ENCODE data around the gene PCDHB6.
A peak's percentile ranks its signal among the peaks of the same experiment; 100 is the strongest.
"Not testable (repeated sequence)": the region's sequence is repeated elsewhere in the genome, so short reads cannot be mapped to it uniquely, and the experiment has no call there.

Gene PCDHB6

DNA sequence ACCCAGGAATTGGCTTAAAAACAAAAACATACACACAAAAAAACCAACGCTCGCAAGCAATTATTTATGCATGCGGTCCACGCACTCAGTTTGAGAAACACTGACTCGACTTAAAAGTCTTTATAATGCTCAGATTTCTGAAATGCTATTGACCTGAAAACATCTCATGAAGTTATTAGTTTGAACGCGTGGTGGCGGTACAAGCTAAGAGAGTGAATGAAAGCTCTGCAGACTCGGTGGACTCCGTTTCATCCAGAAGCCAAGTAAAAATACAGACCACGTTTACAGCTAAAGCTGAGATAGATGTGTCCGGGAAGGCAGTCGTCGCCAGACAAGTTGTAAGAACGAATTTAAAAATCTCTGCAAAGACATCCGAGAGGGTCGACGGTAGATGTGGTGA is at the start of gene PCDHB6:
Gene PCDHB6 (plus strand): TSS at position 246 of the 400 bp plus-strand sequence. CDS start 201 bp downstream, outside the sequence.
- TF ChIP-seq, protein P1, sequence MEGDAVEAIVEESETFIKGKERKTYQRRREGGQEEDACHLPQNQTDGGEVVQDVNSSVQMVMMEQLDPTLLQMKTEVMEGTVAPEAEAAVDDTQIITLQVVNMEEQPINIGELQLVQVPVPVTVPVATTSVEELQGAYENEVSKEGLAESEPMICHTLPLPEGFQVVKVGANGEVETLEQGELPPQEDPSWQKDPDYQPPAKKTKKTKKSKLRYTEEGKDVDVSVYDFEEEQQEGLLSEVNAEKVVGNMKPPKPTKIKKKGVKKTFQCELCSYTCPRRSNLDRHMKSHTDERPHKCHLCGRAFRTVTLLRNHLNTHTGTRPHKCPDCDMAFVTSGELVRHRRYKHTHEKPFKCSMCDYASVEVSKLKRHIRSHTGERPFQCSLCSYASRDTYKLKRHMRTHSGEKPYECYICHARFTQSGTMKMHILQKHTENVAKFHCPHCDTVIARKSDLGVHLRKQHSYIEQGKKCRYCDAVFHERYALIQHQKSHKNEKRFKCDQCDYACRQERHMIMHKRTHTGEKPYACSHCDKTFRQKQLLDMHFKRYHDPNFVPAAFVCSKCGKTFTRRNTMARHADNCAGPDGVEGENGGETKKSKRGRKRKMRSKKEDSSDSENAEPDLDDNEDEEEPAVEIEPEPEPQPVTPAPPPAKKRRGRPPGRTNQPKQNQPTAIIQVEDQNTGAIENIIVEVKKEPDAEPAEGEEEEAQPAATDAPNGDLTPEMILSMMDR (IDR thresholded peaks at IDR 0.05; ENCODE audit: low read depth, low read length, missing control alignments) = no peak
- H3K4me3 ChIP-seq (ENCODE audit: low read depth, low read length) = no peak within 1 kb of the TSS
- no peak for DNase-seq (ENCODE audit: low read depth)

DNA sequence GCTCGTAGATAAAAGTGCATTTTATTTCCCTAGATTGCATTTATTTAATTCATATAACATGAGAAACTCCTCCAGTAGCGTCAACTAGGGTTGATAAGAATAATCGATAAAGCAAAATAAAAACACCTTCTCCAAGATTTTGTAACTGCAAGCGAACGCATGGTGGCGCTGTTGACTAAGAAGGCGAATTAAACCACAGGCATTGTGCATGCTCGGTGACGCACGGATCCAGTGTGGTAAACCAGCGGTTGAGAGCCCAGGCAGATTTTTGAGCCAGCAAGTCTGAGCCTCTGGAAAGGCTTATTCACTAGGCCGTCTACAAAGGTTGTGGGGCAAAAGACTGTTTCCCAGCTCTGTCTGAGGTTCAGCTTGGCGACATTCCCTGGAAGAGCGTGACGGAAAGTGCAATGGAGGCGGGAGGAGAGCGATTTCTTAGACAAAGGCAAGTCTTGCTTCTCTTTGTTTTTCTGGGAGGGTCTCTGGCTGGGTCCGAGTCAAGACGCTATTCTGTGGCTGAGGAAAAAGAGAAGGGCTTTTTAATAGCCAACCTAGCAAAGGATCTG is 49.5 kb upstream of the PCDHB6 start, which contains the start of gene PCDHB3:
Gene PCDHB3 (plus strand): TSS at position 231 of the 563 bp plus-strand sequence. CDS start 177 bp downstream, at position 408.
- DNase-seq (ENCODE audit: low read depth) = no peak

DNA sequence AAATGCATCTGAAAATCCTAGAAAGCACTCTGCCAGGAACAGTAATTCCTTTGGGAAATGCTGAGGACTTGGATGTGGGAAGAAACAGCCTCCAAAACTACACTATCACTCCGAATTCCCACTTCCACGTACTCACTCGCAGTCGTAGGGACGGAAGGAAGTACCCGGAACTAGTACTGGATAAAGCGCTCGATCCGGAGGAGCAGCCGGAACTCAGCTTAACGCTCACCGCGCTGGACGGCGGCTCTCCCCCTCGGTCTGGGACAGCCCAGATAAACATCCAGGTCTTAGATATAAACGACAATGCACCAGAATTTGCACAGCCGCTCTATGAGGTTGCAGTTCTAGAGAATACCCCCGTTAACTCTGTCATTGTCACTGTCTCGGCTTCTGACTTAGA is 48.8 kb upstream of the PCDHB6 start:
- no peak overlapping the region for H3K4me3 ChIP-seq (ENCODE audit: low read depth, low read length)
- DNase-seq (ENCODE audit: low read depth) = no peak
- TF ChIP-seq, protein P1 (IDR thresholded peaks at IDR 0.05; ENCODE audit: low read depth, low read length, missing control alignments) = no peak

More for the DNA sequence above, 49.5 kb upstream of the PCDHB6 start, which contains the start of gene PCDHB3:
- H3K4me3 ChIP-seq (ENCODE audit: low read depth, low read length) = no peak within 1 kb of the TSS
- TF ChIP-seq, protein P1 (IDR thresholded peaks at IDR 0.05; ENCODE audit: low read depth, low read length, missing control alignments) = peak; percentile 32

DNA sequence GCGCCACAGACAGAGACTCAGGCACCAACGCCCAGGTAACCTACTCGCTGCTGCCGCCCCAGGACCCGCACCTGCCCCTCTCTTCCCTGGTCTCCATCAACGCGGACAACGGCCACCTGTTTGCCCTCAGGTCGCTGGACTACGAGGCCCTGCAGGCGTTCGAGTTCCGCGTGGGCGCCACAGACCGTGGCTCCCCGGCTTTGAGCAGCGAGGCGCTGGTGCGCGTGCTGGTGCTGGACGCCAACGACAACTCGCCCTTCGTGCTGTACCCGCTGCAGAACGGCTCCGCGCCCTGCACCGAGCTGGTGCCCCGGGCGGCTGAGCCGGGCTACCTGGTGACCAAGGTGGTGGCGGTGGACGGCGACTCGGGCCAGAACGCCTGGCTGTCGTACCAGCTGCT is 47.8 kb upstream of the PCDHB6 start:
- not testable (repeated sequence) for DNase-seq (ENCODE audit: low read depth); H3K4me3 ChIP-seq (ENCODE audit: low read depth, low read length)

DNA sequence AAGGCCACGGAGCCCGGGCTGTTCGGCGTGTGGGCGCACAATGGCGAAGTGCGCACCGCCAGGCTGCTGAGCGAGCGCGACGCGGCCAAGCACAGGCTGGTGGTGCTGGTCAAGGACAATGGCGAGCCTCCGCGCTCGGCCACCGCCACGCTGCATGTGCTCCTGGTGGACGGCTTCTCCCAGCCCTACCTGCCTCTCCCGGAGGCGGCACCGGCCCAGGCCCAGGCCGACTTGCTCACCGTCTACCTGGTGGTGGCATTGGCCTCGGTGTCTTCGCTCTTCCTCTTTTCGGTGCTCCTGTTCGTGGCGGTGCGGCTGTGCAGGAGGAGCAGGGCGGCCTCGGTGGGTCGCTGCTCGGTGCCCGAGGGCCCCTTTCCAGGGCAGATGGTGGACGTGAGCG is 47.4 kb upstream of the PCDHB6 start:
- H3K4me3 ChIP-seq (ENCODE audit: low read depth, low read length) = not testable (repeated sequence)

DNA sequence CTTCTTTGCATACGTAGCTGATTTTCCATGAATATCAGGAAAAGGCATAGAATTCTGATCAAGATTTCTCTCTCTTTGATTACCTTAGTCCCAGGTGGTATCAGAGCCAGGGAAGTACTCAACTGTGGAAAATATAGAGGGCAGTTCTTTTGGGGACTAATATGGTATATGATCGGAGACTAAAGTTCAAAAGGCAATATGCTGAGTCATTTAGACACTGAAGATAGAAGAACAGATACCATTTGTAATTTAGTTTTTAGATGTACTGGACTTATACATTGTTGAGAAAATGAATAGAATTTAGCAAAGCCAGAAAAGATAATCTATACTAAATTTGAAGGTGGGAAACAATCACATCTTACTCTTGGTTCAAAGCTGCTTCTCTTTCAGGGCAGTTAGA is 44.5 kb upstream of the PCDHB6 start:
- TF ChIP-seq, protein P1 (IDR thresholded peaks at IDR 0.05; ENCODE audit: low read depth, low read length, missing control alignments) = no peak
- no peak for DNase-seq (ENCODE audit: low read depth)
- H3K4me3 ChIP-seq (ENCODE audit: low read depth, low read length) = no peak overlapping the region

More for the DNA sequence above, 47.4 kb upstream of the PCDHB6 start:
- not testable (repeated sequence) for DNase-seq (ENCODE audit: low read depth)

DNA sequence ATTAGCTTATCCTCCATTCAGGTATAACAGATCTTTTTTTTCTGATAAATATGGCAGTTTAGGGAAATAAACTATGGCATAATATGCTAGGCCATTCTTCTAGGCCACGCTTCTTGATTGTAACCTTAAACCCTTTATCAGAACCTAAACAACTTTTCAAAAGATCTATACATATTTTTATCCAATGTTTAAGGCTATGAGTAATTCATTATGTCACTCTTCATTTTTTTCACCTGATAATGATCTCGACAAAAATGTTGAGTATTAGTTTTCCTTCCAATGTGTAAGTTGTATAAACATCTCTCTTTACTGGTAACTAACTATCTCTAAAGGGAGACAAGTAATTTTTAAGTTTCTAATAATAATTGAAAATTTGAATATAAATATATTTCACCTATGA is 30.6 kb upstream of the PCDHB6 start:
- no peak overlapping the region for H3K4me3 ChIP-seq (ENCODE audit: low read depth, low read length)
- TF ChIP-seq, protein P1 (IDR thresholded peaks at IDR 0.05; ENCODE audit: low read depth, low read length, missing control alignments) = no peak
- no peak for DNase-seq (ENCODE audit: low read depth)

DNA sequence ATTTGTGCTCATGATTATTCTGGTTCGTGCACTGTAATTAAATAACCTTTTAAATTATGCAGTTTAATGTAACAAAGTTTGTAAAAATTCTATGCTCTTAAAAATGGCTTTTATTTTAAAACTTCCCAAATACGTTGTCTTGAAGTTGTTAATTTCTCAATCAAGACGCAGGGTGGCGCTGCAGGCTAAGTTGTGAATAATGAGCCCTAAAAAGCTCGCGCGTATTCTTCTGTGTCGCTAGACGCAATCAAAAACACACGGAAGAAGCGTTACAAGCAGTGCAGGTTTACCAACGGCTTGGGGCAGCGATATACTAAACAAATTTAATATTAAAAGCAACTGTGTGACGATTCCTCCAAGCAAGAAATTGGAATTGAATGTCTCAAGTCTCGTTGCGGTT is 28.3 kb upstream of the PCDHB6 start, which contains the start of gene PCDHB4:
Gene PCDHB4 (plus strand): TSS at position 256 of the 400 bp plus-strand sequence. CDS start 181 bp downstream, outside the sequence.
- TF ChIP-seq, protein P1 (IDR thresholded peaks at IDR 0.05; ENCODE audit: low read depth, low read length, missing control alignments) = no peak
- H3K4me3 ChIP-seq (ENCODE audit: low read depth, low read length) = no peak within 1 kb of the TSS
- DNase-seq (ENCODE audit: low read depth) = no peak

Measured in GM12864 (cell line).